GM23338 (cell line): ENCODE results near the gene NHLRC4. TPM values are rescaled to one million over a fixed set of nuclear protein-coding genes. Genes with fewer than 3 reads are reported as not detected.

Experiments
- ATAC-seq: fragments of 200-7000 bp; cut with Tn5 transposase; 3 replicates; pipeline ENCODE4 v1.9.1; 2020
- DNase-seq: peaks from one replicate; pipeline ENCODE4 v3.0.0-alpha.2; 2015; ENCODE audit warnings: low spot score
- H2AFZ ChIP-seq: fragments of 200-600 bp; sonication (generic); 2 replicates; pipeline ENCODE4 v1.8.0; 2016; ENCODE audit warnings: antibody characterized with exemption, mild to moderate bottlenecking, moderate library complexity
- H3F3A ChIP-seq: fragments of 200-600 bp; sonication (generic); replicated peaks from 2 replicates; pipeline ENCODE4 v1.8.0; 2017; ENCODE audit warnings: antibody characterized with exemption, mixed run types, low read depth
- H3K27ac ChIP-seq: fragments of 200-600 bp; sonication (generic); 2 replicates; pipeline ENCODE4 v1.6.1; 2016; ENCODE audit warnings: low read depth
- H3K27me3 ChIP-seq: fragments of 200-600 bp; sonication (generic); 2 replicates; pipeline ENCODE4 v1.8.0; 2016; ENCODE audit warnings: mild to moderate bottlenecking, mixed run types, moderate library complexity; ENCODE audit not compliant: insufficient read depth
- H3K36me3 ChIP-seq: fragments of 200-600 bp; sonication (generic); 2 replicates; pipeline ENCODE4 v1.8.0; 2016; ENCODE audit warnings: mild to moderate bottlenecking; ENCODE audit not compliant: insufficient read depth
- H3K4me1 ChIP-seq: fragments of 200-600 bp; sonication (generic); 2 replicates; pipeline ENCODE4 v1.8.0; 2016; ENCODE audit warnings: mild to moderate bottlenecking, moderate library complexity; ENCODE audit not compliant: insufficient read depth
- H3K4me2 ChIP-seq: fragments of 200-600 bp; sonication (generic); 2 replicates; pipeline ENCODE4 v1.7.1; 2017; ENCODE audit warnings: mixed run types
- H3K4me3 ChIP-seq: fragments of 200-600 bp; sonication (generic); 2 replicates; pipeline ENCODE4 v1.6.1; 2016; ENCODE audit warnings: mixed run types
- H3K79me2 ChIP-seq: fragments of 200-600 bp; sonication (generic); replicated peaks from 2 replicates; pipeline ENCODE4 v1.8.0; 2017; ENCODE audit warnings: mild to moderate bottlenecking; ENCODE audit not compliant: insufficient read depth
- H3K9me2 ChIP-seq: fragments of 200-600 bp; sonication (generic); 2 replicates; pipeline ENCODE4 v1.8.0; 2017; ENCODE audit not compliant: insufficient read depth
- H4K20me1 ChIP-seq: fragments of 200-600 bp; sonication (generic); replicated peaks from 2 replicates; pipeline ENCODE4 v1.8.0; 2017; ENCODE audit warnings: mild to moderate bottlenecking; ENCODE audit not compliant: insufficient read depth
- H3K27ac Mint-ChIP-seq: 2 replicates; pipeline ENCODE4 v1.8.0; 2020; ENCODE audit warnings: inconsistent platforms, mild to moderate bottlenecking, moderate library complexity, mixed read lengths
- H3K27me3 Mint-ChIP-seq: 3 replicates; pipeline ENCODE4 v1.8.0; 2022; ENCODE audit warnings: low read depth, mild to moderate bottlenecking, moderate library complexity, mixed read lengths, inconsistent platforms; ENCODE audit not compliant: insufficient read depth, poor library complexity
- H3K36me3 Mint-ChIP-seq: 3 replicates; pipeline ENCODE4 v1.8.0; 2021; ENCODE audit warnings: low read depth, mild to moderate bottlenecking, inconsistent platforms, moderate library complexity, mixed read lengths
- H3K4me1 Mint-ChIP-seq: 3 replicates; pipeline ENCODE4 v1.8.0; 2020; ENCODE audit warnings: mild to moderate bottlenecking, inconsistent platforms, mixed read lengths
- H3K4me3 Mint-ChIP-seq: 3 replicates; pipeline ENCODE4 v1.8.0; 2021; ENCODE audit warnings: moderate library complexity, mild to moderate bottlenecking, inconsistent platforms, mixed read lengths
- H3K9me3 Mint-ChIP-seq: 3 replicates; pipeline ENCODE4 v1.8.0; 2020; ENCODE audit warnings: moderate library complexity, mild to moderate bottlenecking, inconsistent platforms, mixed read lengths
- EZH2phosphoT487 ChIP-seq: fragments of 200-600 bp; sonication (generic); IDR thresholded peaks from one replicate; pipeline ENCODE4 v1.8.1; 2018; ENCODE audit warnings: antibody characterized with exemption; ENCODE audit not compliant: unreplicated experiment
- JUNB ChIP-seq: IDR thresholded peaks from one replicate; pipeline ENCODE4 v1.6.1; 2016; ENCODE audit warnings: antibody characterized with exemption; ENCODE audit not compliant: unreplicated experiment
- STAT1 ChIP-seq: IDR thresholded peaks from one replicate; pipeline ENCODE4 v1.6.1; 2016; ENCODE audit warnings: antibody characterized with exemption; ENCODE audit not compliant: unreplicated experiment
- ZNF114 ChIP-seq: fragments of 250-450 bp; sonication (Bioruptor Pico); IDR thresholded peaks from 2 replicates; pipeline ENCODE4 v1.5.0; 2020; ENCODE audit warnings: mild to moderate bottlenecking, moderate library complexity
- ZNF331 ChIP-seq: fragments of 250-450 bp; sonication (Bioruptor Pico); IDR thresholded peaks from 2 replicates; pipeline ENCODE4 v1.5.0; 2020; ENCODE audit warnings: low read depth, mild to moderate bottlenecking, moderate library complexity
- polyA plus RNA-seq: library from polyadenylated mRNA; unstranded; fragments of >200 nt; fragmentation: Nextera tagmentation; extraction: Ambion mirVana; gene quantifications from 2 replicates; pipeline ENCODE4 v1.2.1, GENCODE V29; 2016
- total RNA-seq: library from RNA; depleted of rRNA; stranded (reverse); fragments of >200 nt; shearing (Covaris generic); gene quantifications from 2 replicates; pipeline ENCODE4 v1.2.3, GENCODE V29; 2014
- TF ChIP-seq, protein P1 (sequence below): fragments of 250-450 bp; sonication (Bioruptor Pico); IDR thresholded peaks from 2 replicates; pipeline ENCODE4 v1.5.0; 2020; ENCODE audit warnings: mild to moderate bottlenecking, moderate library complexity
- TF ChIP-seq, protein P2 (sequence below): IDR thresholded peaks from 2 replicates; pipeline ENCODE4 v1.6.1; 2016; ENCODE audit warnings: antibody characterized with exemption
- TF ChIP-seq, protein P3 (sequence below), 2 experiments: fragments of 200-600 bp in 1 of 2; sonication (generic) in 1 of 2; conservative IDR thresholded peaks; 2 replicates each; pipeline versions ENCODE4 v1.5.1 to v1.6.1; 2016 to 2017; ENCODE audit warnings: antibody characterized with exemption in 2 of 2, low read depth in 2 of 2, mild to moderate bottlenecking in 2 of 2, moderate library complexity in 1 of 2

Gene NHLRC4
- total and polyA plus RNA-seq, 2 experiments from 2014 or later, result 0.47 to 0.80 TPM

DNA sequence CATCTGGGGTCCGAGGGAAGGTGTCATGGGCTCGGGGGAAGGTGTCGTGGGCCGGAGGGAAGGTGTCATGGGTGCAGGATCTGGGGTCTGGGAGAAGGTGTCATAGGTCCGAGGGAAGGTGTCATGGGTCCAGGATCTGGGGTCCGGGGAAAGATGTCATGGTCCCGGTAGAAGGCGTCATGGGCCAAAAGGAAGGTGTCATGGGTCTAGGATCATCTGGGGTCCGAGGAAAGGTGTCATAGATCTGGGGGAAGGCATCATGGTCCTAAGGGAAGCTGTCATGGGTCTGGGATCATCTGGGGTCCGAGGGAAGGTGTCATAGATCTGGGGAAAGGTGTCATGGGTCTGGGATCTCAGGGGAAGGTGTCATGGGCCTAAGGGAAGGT, 24.0 kb downstream of the NHLRC4 start:
- Mint-ChIP-seq H3K36me3 (peaks cover 3% of the 10 kb centered on the region; the same call in 1 of the 3 replicates), H3K4me1 (peaks cover 12% of the 10 kb centered on the region), H3K9me3 (no peaks in the 10 kb centered on the region; the same call in 1 of the 3 replicates), H3K27me3 (peaks cover 29% of the 10 kb centered on the region), H3K27ac (peak overlapping the region; percentile 5; the same call in 1 of the 2 replicates), H3K4me3 (peak overlapping the region; percentile 78)
- Histone ChIP-seq H3K4me1 (no peaks in the 10 kb centered on the region), H3K79me2 (peaks cover 36% of the 10 kb centered on the region), H2AFZ (no peak overlapping the region), H3K4me2 (peak overlapping the region; percentile 88), H3K4me3 (peak overlapping the region; percentile 84), H3K36me3 (no peaks in the 10 kb centered on the region), H3K27me3 (peaks cover 24% of the 10 kb centered on the region), H3K9me2 (no peaks in the 10 kb centered on the region), H3F3A (peaks cover 8% of the 10 kb centered on the region; the same call in 1 of the 2 replicates), H3K27ac (no peak overlapping the region), H4K20me1 (peaks cover 31% of the 10 kb centered on the region)
- no peak for DNase-seq
- TF ChIP-seq EZH2phosphoT487 (no peak), STAT1 (no peak), ZNF331 (no peak), ZNF114 (CRISPR knock-in tag) (no peak), JUNB (no peak)
- TF ChIP-seq, protein P1, sequence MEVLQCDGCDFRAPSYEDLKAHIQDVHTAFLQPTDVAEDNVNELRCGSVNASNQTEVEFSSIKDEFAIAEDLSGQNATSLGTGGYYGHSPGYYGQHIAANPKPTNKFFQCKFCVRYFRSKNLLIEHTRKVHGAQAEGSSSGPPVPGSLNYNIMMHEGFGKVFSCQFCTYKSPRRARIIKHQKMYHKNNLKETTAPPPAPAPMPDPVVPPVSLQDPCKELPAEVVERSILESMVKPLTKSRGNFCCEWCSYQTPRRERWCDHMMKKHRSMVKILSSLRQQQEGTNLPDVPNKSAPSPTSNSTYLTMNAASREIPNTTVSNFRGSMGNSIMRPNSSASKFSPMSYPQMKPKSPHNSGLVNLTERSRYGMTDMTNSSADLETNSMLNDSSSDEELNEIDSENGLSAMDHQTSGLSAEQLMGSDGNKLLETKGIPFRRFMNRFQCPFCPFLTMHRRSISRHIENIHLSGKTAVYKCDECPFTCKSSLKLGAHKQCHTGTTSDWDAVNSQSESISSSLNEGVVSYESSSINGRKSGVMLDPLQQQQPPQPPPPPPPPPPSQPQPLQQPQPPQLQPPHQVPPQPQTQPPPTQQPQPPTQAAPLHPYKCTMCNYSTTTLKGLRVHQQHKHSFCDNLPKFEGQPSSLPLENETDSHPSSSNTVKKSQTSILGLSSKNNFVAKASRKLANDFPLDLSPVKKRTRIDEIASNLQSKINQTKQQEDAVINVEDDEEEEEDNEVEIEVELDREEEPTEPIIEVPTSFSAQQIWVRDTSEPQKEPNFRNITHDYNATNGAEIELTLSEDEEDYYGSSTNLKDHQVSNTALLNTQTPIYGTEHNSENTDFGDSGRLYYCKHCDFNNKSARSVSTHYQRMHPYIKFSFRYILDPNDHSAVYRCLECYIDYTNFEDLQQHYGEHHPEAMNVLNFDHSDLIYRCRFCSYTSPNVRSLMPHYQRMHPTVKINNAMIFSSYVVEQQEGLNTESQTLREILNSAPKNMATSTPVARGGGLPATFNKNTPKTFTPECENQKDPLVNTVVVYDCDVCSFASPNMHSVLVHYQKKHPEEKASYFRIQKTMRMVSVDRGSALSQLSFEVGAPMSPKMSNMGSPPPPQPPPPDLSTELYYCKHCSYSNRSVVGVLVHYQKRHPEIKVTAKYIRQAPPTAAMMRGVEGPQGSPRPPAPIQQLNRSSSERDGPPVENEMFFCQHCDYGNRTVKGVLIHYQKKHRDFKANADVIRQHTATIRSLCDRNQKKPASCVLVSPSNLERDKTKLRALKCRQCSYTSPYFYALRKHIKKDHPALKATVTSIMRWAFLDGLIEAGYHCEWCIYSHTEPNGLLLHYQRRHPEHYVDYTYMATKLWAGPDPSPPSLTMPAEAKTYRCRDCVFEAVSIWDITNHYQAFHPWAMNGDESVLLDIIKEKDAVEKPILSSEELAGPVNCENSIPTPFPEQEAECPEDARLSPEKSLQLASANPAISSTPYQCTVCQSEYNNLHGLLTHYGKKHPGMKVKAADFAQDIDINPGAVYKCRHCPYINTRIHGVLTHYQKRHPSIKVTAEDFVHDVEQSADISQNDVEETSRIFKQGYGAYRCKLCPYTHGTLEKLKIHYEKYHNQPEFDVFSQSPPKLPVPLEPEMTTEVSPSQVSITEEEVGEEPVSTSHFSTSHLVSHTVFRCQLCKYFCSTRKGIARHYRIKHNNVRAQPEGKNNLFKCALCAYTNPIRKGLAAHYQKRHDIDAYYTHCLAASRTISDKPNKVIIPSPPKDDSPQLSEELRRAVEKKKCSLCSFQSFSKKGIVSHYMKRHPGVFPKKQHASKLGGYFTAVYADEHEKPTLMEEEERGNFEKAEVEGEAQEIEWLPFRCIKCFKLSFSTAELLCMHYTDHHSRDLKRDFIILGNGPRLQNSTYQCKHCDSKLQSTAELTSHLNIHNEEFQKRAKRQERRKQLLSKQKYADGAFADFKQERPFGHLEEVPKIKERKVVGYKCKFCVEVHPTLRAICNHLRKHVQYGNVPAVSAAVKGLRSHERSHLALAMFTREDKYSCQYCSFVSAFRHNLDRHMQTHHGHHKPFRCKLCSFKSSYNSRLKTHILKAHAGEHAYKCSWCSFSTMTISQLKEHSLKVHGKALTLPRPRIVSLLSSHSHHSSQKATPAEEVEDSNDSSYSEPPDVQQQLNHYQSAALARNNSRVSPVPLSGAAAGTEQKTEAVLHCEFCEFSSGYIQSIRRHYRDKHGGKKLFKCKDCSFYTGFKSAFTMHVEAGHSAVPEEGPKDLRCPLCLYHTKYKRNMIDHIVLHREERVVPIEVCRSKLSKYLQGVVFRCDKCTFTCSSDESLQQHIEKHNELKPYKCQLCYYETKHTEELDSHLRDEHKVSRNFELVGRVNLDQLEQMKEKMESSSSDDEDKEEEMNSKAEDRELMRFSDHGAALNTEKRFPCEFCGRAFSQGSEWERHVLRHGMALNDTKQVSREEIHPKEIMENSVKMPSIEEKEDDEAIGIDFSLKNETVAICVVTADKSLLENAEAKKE (CRISPR knock-in tag), result no peak
- TF ChIP-seq, protein P2, sequence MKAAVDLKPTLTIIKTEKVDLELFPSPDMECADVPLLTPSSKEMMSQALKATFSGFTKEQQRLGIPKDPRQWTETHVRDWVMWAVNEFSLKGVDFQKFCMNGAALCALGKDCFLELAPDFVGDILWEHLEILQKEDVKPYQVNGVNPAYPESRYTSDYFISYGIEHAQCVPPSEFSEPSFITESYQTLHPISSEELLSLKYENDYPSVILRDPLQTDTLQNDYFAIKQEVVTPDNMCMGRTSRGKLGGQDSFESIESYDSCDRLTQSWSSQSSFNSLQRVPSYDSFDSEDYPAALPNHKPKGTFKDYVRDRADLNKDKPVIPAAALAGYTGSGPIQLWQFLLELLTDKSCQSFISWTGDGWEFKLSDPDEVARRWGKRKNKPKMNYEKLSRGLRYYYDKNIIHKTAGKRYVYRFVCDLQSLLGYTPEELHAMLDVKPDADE, result no peak
- TF ChIP-seq, protein P3, sequence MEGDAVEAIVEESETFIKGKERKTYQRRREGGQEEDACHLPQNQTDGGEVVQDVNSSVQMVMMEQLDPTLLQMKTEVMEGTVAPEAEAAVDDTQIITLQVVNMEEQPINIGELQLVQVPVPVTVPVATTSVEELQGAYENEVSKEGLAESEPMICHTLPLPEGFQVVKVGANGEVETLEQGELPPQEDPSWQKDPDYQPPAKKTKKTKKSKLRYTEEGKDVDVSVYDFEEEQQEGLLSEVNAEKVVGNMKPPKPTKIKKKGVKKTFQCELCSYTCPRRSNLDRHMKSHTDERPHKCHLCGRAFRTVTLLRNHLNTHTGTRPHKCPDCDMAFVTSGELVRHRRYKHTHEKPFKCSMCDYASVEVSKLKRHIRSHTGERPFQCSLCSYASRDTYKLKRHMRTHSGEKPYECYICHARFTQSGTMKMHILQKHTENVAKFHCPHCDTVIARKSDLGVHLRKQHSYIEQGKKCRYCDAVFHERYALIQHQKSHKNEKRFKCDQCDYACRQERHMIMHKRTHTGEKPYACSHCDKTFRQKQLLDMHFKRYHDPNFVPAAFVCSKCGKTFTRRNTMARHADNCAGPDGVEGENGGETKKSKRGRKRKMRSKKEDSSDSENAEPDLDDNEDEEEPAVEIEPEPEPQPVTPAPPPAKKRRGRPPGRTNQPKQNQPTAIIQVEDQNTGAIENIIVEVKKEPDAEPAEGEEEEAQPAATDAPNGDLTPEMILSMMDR (conservative IDR thresholded peaks at IDR 0.05; ENCODE audit: low read depth in 2 of 2), result no peak
- no peak for ATAC-seq
